ENCODE data around the gene FICD.

DNA sequence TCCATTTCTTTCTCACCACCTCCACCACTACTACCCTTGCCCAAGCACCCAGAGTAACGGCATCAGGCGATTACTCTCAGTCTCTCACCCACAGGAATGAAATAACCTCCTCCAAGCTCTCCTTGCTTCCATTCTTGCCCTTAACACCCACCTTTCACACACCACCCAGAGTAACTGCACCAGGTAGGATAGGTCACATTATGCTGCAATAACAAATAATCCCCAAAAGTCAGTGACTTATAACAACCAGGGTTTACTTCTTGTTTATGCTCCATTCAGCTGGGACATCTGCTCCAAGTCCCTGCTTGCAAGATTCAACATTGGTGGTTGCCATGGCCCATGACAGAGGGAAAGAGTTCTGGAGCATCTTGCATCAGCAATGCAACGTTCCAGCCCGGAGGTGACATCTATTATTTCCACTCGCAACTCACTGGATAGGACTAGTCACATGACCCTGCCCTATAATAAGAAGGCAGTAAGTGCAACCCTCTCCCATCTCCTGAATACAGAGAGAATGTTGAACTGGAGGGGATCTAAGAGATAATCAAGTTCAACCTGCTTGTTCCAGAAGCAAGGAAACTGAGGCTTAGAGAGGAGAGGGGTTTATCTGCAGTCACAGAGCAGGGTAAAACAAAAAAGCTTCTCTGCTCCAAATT, 41.5 kb upstream of the FICD start:
- no peak for TF ChIP-seq EZH2 (IDR thresholded peaks at IDR 0.05; ENCODE audit: borderline replicate concordance, insufficient read depth, low read depth, low read length, poor library complexity, severe bottlenecking)
- TF ChIP-seq, protein P1, sequence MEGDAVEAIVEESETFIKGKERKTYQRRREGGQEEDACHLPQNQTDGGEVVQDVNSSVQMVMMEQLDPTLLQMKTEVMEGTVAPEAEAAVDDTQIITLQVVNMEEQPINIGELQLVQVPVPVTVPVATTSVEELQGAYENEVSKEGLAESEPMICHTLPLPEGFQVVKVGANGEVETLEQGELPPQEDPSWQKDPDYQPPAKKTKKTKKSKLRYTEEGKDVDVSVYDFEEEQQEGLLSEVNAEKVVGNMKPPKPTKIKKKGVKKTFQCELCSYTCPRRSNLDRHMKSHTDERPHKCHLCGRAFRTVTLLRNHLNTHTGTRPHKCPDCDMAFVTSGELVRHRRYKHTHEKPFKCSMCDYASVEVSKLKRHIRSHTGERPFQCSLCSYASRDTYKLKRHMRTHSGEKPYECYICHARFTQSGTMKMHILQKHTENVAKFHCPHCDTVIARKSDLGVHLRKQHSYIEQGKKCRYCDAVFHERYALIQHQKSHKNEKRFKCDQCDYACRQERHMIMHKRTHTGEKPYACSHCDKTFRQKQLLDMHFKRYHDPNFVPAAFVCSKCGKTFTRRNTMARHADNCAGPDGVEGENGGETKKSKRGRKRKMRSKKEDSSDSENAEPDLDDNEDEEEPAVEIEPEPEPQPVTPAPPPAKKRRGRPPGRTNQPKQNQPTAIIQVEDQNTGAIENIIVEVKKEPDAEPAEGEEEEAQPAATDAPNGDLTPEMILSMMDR (IDR thresholded peaks at IDR 0.05), result no peak
